GM12891 (cell line): Measurements from ENCODE around the gene TAF11L12.
"Not testable (repeated sequence)": the region's sequence is repeated elsewhere in the genome, so short reads cannot be mapped to it uniquely, and the experiment has no call there.

Source experiments
- POLR2A ChIP-seq: IDR thresholded peaks from 2 replicates; pipeline ENCODE4 v1.6.1; 2011; ENCODE audit warnings: low read depth, low read length, control low read depth
- POLR2AphosphoS5 ChIP-seq: IDR thresholded peaks from 2 replicates; pipeline ENCODE4 v1.6.1; 2011; ENCODE audit warnings: low read depth, low read length, control low read depth
- SPI1 ChIP-seq: IDR thresholded peaks from 2 replicates; pipeline ENCODE4 v1.6.1; 2011; ENCODE audit warnings: low read depth, low read length, control low read depth

- TF ChIP-seq POLR2A, POLR2AphosphoS5, SPI1: not testable (repeated sequence)
Observed at GRCh38 chr5:17649232-17649631, 39.0 kb downstream of the TAF11L12 start.
